ENCODE data around the gene HPS4.

The HPS4 gene

DNA sequence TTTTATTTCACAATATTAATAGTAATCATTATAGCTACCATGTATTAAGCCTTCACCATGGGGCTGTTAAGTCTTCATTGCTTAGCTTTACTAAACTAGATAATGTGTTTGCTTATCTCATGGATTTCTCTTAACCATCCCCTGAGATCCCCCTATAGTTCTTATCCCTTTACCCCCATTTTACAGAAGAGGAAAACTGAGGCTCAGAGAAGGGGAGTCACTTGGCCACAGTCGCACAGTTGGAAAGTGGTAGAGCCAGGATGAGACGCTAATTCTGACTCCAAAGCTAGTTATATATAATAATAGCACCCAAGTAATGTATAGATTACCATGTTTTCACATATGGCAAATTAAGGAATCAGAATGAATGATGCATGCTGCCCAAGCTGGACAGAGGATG lies 38.4 kb upstream of the HPS4 start:
- TF ChIP-seq Cebpa-rat (IDR thresholded peaks at IDR 0.05), result no peak
- H3K4me3 ChIP-seq, result no peak overlapping the region
- no peaks in the 10 kb centered on the region for H3K9me3 ChIP-seq (replicated peaks in 1 of 11)
- H3K9ac ChIP-seq, result no peak overlapping the region
- no peaks in the 10 kb centered on the region for H3K27me3 ChIP-seq
- H4K20me1 ChIP-seq, result no peaks in the 10 kb centered on the region
- H3K4me2 ChIP-seq, result no peak overlapping the region
- H3K36me3 ChIP-seq, result peaks cover 33 to 60% (median 50%) of the 10 kb centered on the region in 11 experiments
- no peak overlapping the region for H3K27ac ChIP-seq
- H3K4me1 ChIP-seq, result peaks cover 0 to 4% (median under 1%) of the 10 kb centered on the region in 10 experiments; a peak in 10 of 20 replicates

DNA sequence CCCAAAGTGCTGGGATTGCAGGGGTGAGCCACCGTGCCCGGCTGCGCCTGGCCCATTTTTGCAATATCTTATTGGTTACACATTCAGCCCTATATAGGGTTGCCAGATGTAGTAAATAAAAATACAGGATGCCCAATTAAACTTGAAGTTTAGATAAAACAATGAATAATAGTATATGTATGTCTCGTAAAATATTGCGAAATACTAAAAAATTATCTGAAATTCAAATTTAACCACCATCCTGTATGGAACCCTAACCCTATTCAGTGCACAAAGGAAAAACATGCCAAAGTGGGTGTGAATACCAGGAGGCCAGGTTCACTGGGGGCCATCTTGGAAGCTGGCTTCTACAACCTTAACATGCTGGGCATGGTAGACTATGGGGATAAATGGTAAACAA lies 33.8 kb upstream of the HPS4 start:
- Histone ChIP-seq H3K4me1 (peaks cover 16 to 20% (median 17%) of the 10 kb centered on the region in 10 experiments), H3K4me2 (no peak overlapping the region), H4K20me1 (no peaks in the 10 kb centered on the region), H3K4me3 (no peak overlapping the region), H3K9me3 (replicated peaks in 1 of 11) (no peaks in the 10 kb centered on the region), H3K27ac (no peak overlapping the region), H3K36me3 (peaks cover 0 to 14% (median 7%) of the 10 kb centered on the region in 11 experiments; a peak in 10 of 22 replicates), H3K27me3 (no peaks in the 10 kb centered on the region), H3K9ac (no peak overlapping the region)
- peak in 10 of 11 experiments; percentile 35 to 95 (median 73); a peak in 18 of 22 replicates for TF ChIP-seq Cebpa-rat (IDR thresholded peaks at IDR 0.05)

DNA sequence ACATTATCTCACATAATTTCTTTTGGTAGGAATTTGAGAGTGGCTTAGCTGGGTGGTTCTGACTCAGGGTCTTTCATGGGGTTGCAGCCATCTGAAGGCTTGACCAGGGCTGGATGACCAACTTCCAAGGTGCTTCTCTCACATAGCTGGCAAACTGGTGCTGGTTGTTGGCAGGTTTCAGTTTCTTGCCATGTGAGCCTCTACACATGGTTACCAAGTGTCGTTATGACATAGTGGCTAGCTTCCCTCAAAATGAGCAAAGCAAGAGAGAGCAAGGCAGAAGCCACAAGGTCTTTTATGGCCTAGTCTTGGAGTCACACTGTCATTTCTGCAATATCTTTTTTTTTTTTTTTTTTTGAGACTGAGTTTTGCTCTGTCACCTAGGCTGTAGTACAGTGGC lies 32.9 kb upstream of the HPS4 start:
- no peak for TF ChIP-seq Cebpa-rat (IDR thresholded peaks at IDR 0.05)
- no peaks in the 10 kb centered on the region for H3K27me3 ChIP-seq
- peaks cover 0 to 5% (median 0%) of the 10 kb centered on the region in 11 experiments; a peak in 3 of 22 replicates for H3K36me3 ChIP-seq
- no peak overlapping the region for H3K27ac ChIP-seq
- no peak overlapping the region for H3K4me2 ChIP-seq
- H4K20me1 ChIP-seq, result peaks cover 0 to 4% (median 0%) of the 10 kb centered on the region in 11 experiments; a peak in 4 of 22 replicates
- no peaks in the 10 kb centered on the region for H3K9me3 ChIP-seq (replicated peaks in 1 of 11)
- peaks cover 18 to 23% (median 21%) of the 10 kb centered on the region in 10 experiments for H3K4me1 ChIP-seq
- H3K9ac ChIP-seq, result no peak overlapping the region
- H3K4me3 ChIP-seq, result no peak overlapping the region

DNA sequence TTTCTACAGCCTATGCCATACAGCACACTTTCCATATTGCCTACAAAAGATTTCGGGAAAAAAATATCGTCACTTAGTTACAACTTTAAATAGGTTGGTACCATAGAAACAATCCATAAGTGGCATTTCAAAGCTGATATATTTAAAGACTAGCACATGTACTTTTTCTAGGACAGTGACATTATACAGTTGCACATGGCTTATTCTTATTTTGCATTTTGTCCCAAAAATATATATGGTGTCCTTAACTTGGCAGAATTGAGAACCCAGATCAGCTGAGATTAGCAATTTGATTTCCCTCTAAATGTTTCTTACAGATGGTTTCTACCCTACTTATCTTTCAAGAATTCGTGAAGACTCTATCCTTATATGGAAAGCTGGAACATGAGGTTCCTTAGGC lies 32.3 kb upstream of the HPS4 start:
- TF ChIP-seq Cebpa-rat (IDR thresholded peaks at IDR 0.05), result no peak
- H3K9ac ChIP-seq, result no peak overlapping the region
- H3K27ac ChIP-seq, result no peak overlapping the region
- H3K36me3 ChIP-seq, result peaks cover 0 to 4% (median 0%) of the 10 kb centered on the region in 11 experiments; a peak in 4 of 22 replicates
- no peaks in the 10 kb centered on the region for H3K9me3 ChIP-seq (replicated peaks in 1 of 11)
- H3K4me3 ChIP-seq, result no peak overlapping the region
- no peaks in the 10 kb centered on the region for H3K27me3 ChIP-seq
- peaks cover 0 to 10% (median 0%) of the 10 kb centered on the region in 11 experiments; a peak in 4 of 22 replicates for H4K20me1 ChIP-seq
- no peak overlapping the region for H3K4me2 ChIP-seq
- H3K4me1 ChIP-seq, result peaks cover 24 to 28% (median 26%) of the 10 kb centered on the region in 10 experiments

DNA sequence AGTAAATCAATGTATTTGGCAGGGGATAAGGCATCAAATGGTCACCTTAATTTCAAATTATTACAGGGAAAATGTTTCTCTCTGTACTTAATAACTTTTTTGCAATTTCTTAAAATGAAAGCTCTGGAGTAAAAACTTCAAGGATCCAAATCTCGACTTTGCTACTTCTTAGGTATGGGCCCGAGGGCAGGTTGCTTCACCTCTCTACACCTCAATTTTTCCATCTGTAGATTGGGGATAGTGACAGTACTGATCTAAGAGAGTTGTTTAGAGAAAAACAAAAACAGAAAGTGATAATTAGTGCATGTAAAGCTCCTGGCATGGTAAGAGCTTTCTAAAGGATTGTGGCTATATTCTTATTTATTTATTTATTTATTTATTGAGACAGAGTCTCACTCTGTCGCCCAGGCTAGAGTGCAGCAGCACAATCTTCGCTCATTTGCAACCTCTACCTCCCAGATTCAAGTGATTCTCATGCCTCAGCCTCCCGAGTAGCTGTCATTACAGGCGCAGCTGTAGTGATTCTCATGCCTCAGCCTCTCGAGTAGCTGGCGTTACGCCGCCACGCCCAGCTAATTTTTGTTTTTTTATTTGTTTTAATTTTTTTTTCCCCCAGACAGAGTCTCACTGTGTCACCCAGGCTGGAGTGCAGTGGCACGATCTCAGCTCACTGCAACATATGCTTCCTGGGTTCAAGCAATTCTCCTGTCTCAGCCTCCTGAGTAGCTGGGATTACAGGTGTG lies 31.0 kb upstream of the HPS4 start:
- H3K4me3 ChIP-seq, result no peak overlapping the region

DNA sequence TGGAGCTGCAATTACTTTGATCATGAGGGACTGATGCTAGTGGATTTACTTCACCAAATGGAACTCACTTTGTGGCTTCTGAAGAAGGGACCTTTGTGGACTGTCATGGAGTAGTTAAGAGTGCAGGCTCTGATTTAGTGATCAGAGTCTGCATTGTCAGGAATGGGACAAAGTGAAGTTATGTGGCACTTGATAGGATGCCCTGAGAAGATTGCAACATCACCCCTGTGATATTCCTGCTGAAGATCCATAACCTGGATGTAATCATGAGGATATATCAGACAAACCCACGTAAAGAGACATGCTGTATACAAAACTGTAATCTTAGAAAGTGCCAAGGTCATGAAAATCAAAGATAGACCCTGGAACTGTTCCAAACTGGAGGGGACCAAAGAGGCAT lies 30.3 kb upstream of the HPS4 start:
- peak in 1 of 11 experiments; percentile 46; a peak in 1 of 22 replicates for TF ChIP-seq Cebpa-rat (IDR thresholded peaks at IDR 0.05)
- peak overlapping the region in 8 of 11 experiments; percentile 82 to 92 (median 87); a peak in 9 of 22 replicates for H3K9ac ChIP-seq
- H3K9me3 ChIP-seq (replicated peaks in 1 of 11), result no peaks in the 10 kb centered on the region
- H3K4me2 ChIP-seq, result peak overlapping the region; percentile 90 to 99 (median 96); a peak in 21 of 22 replicates
- H3K4me3 ChIP-seq, result peak overlapping the region in 4 of 10 experiments; percentile 87 to 93 (median 92); a peak in 4 of 20 replicates
- H3K27ac ChIP-seq, result no peak overlapping the region
- H4K20me1 ChIP-seq, result peaks cover 0 to 16% (median 0%) of the 10 kb centered on the region in 11 experiments; a peak in 4 of 22 replicates
- no peaks in the 10 kb centered on the region for H3K27me3 ChIP-seq
- H3K4me1 ChIP-seq, result peaks cover 27 to 34% (median 31%) of the 10 kb centered on the region in 10 experiments
- H3K36me3 ChIP-seq, result peaks cover 16 to 25% (median 21%) of the 10 kb centered on the region in 11 experiments

More for the DNA sequence above, 31.0 kb upstream of the HPS4 start:
- peaks cover 27 to 33% (median 30%) of the 10 kb centered on the region in 10 experiments for H3K4me1 ChIP-seq
- no peak overlapping the region for H3K27ac ChIP-seq
- TF ChIP-seq Cebpa-rat (IDR thresholded peaks at IDR 0.05), result no peak
- peak overlapping the region in 7 of 11 experiments; percentile 0 to 99 (median 96); a peak in 5 of 22 replicates for H3K4me2 ChIP-seq
- H3K27me3 ChIP-seq, result no peaks in the 10 kb centered on the region
- peaks cover 0 to 12% (median 0%) of the 10 kb centered on the region in 11 experiments; a peak in 4 of 22 replicates for H4K20me1 ChIP-seq
- H3K9ac ChIP-seq, result no peak overlapping the region
- peaks cover 8 to 18% (median 13%) of the 10 kb centered on the region in 11 experiments for H3K36me3 ChIP-seq
- H3K9me3 ChIP-seq (replicated peaks in 1 of 11), result no peaks in the 10 kb centered on the region

DNA sequence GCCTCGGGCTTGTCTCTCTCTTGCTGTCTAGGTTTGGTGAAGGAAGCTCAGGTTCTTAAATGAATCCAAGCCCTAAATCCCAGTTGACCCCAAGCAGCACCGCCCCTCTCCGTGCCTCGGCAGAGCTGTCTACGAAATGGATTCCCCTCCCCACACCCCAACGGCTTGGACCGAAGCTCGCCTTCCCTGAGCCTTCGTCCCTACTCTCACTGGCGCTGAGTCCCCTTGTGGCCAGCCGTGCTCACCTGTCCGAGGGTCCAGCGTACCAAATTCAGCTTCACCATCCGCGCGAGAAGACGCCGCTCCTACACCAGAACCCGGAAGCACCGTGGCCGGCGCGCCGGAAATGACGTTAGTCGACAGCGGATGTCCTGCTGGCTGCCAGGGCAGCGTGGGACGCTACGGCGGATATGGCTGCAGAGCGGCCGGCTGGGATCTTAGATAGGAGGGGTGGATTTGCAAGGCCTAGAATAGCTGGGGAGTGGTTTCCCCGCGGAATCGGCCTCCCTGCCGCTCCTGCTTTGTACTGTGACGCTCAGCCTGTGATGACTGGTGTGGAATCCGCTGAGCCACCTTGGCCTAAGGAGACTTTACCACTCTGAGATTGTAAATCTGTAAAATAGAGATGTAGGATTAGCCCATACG lies 28.7 kb upstream of the HPS4 start, which contains the start of gene TFIP11:
TSS of gene TFIP11 (minus strand) at position 325 of the 645 bp plus-strand sequence. CDS start 2,201 bp downstream, outside the sequence.
- no peaks in the 10 kb centered on the region for H3K27me3 ChIP-seq
- H3K36me3 ChIP-seq, result peaks cover 31 to 41% (median 37%) of the 10 kb centered on the region in 11 experiments
- H3K9ac ChIP-seq, result peak within 1 kb of the TSS; percentile 80 to 93 (median 87)
- H3K9me3 ChIP-seq (replicated peaks in 1 of 11), result no peaks in the 10 kb centered on the region
- peak within 1 kb of the TSS; percentile 84 to 98 (median 93) for H3K4me3 ChIP-seq
- peak within 1 kb of the TSS; percentile 90 to 99 (median 96) for H3K4me2 ChIP-seq
- TF ChIP-seq Cebpa-rat (IDR thresholded peaks at IDR 0.05), result no peak
- peaks cover 29 to 44% (median 36%) of the 10 kb centered on the region in 10 experiments for H3K4me1 ChIP-seq
- H3K27ac ChIP-seq, result peak within 1 kb of the TSS; percentile 72 to 86 (median 81)
- H4K20me1 ChIP-seq, result peaks cover 0 to 16% (median 0%) of the 10 kb centered on the region in 11 experiments; a peak in 4 of 22 replicates

DNA sequence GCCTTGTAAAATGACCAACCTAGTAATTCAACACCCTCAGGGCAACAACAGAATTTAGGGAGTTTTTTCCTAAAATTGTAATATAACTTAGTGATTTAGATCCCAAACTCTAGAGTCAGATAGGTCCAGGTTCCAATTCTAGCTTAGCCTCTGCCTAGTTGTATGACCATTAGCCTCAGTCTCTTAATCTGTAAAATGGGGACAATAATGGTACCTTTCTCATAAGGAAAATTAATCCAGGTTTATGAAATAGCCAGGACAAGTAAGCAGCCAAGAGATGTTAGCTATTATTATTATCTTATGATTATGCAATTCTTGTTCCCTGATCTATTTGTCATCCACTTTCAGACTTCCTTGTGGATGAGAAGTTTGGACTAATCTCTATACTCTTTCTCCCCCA lies 24.6 kb upstream of the HPS4 start:
- H3K27me3 ChIP-seq, result no peaks in the 10 kb centered on the region
- no peak for TF ChIP-seq Cebpa-rat (IDR thresholded peaks at IDR 0.05)
- H3K4me2 ChIP-seq, result 0 out of 22 replicates have a peak overlapping the region, but pooled peaks of 1 of the 11 experiments have one; percentile 5
- H3K9me3 ChIP-seq (replicated peaks in 1 of 11), result no peaks in the 10 kb centered on the region
- no peak overlapping the region for H3K4me3 ChIP-seq
- H3K4me1 ChIP-seq, result peaks cover 33 to 74% (median 64%) of the 10 kb centered on the region in 10 experiments
- H3K36me3 ChIP-seq, result peaks cover 65 to 79% (median 73%) of the 10 kb centered on the region in 11 experiments
- H3K9ac ChIP-seq, result no peak overlapping the region
- H4K20me1 ChIP-seq, result peaks cover 0 to 16% (median 0%) of the 10 kb centered on the region in 11 experiments; a peak in 6 of 22 replicates
- H3K27ac ChIP-seq, result no peak overlapping the region
